ENCODE results near the gene TSPEAR. TPM values are rescaled to one million over a fixed set of nuclear protein-coding genes. Genes with fewer than 3 reads are reported as not detected.

Gene TSPEAR
- total and polyA plus RNA-seq, 2 donors (not counting 1 experiment from before 2014, with no cell fraction given) = not detected

DNA sequence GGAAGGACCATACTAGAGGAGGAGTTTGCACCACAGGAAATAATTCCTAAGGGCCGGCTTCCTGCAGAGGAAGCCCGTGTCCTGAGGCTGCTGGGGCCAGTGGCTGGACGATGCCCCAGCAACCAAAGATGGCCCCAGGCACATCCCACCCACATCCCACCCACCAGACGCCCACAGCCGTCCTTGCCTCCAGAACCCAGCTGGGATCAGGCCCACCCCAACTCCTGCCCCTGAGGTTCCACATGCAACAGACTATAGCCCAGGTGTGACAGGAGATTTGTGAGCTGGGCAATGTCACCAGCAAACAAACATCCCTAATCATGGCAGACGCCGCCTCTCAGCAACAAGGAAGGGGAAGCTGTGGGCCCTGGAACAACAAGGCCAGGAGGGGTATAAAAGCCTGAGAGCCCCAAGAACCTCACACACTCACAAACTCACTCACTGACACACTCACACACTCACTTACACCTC is 84.7 kb downstream of the TSPEAR start, which contains the start of gene KRTAP10-9:
Gene KRTAP10-9 (plus strand): TSS at position 421 of the 471 bp plus-strand sequence. CDS start 79 bp downstream, outside the sequence.
- no peaks in the 10 kb centered on the region for H3K9me3 ChIP-seq (ENCODE audit: control insufficient read depth, insufficient read depth, low read depth, low read length)
- no peaks in the 10 kb centered on the region for H3K36me3 ChIP-seq (ENCODE audit: control insufficient read depth, insufficient read depth, low read length)
- no peak within 1 kb of the TSS for H2AFZ ChIP-seq (ENCODE audit: low read length)
- H3K4me2 ChIP-seq (ENCODE audit: extremely low read depth, insufficient read depth, low read length) = no peak within 1 kb of the TSS
- H4K20me1 ChIP-seq (ENCODE audit: control insufficient read depth, extremely low read depth, insufficient read depth, low read length) = no peaks in the 10 kb centered on the region
- TF ChIP-seq, protein P1, sequence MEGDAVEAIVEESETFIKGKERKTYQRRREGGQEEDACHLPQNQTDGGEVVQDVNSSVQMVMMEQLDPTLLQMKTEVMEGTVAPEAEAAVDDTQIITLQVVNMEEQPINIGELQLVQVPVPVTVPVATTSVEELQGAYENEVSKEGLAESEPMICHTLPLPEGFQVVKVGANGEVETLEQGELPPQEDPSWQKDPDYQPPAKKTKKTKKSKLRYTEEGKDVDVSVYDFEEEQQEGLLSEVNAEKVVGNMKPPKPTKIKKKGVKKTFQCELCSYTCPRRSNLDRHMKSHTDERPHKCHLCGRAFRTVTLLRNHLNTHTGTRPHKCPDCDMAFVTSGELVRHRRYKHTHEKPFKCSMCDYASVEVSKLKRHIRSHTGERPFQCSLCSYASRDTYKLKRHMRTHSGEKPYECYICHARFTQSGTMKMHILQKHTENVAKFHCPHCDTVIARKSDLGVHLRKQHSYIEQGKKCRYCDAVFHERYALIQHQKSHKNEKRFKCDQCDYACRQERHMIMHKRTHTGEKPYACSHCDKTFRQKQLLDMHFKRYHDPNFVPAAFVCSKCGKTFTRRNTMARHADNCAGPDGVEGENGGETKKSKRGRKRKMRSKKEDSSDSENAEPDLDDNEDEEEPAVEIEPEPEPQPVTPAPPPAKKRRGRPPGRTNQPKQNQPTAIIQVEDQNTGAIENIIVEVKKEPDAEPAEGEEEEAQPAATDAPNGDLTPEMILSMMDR (conservative IDR thresholded peaks at IDR 0.05 in 1 of 2, IDR thresholded peaks at IDR 0.05 in 1 of 2; ENCODE audit: low read depth in 1 of 2, low read length in 2 of 2) = no peak
- TF ChIP-seq EZH2 (IDR thresholded peaks at IDR 0.05; ENCODE audit: low read length, missing control alignments) = no peak
- no peak within 1 kb of the TSS for H3K9ac ChIP-seq (ENCODE audit: insufficient read depth, low read length)
- H3K27me3 ChIP-seq (ENCODE audit: control insufficient read depth, insufficient read depth, low read length) = no peaks in the 10 kb centered on the region
- H3K4me1 ChIP-seq (ENCODE audit: control insufficient read depth, extremely low read depth, insufficient read depth, low read length) = no peaks in the 10 kb centered on the region
- no peak within 1 kb of the TSS for H3K4me3 ChIP-seq (replicated peaks in 1 of 4; ENCODE audit: control extremely low read depth in 1 of 4, insufficient read depth in 1 of 4, low read depth in 3 of 4, low read length in 4 of 4)
- no peak for DNase-seq (ENCODE audit: low read depth in 2 of 2)
- H3K27ac ChIP-seq (ENCODE audit: insufficient read depth, low read length) = no peak within 1 kb of the TSS
- no peaks in the 10 kb centered on the region for H3K79me2 ChIP-seq (ENCODE audit: control insufficient read depth, insufficient read depth, low read length)

DNA sequence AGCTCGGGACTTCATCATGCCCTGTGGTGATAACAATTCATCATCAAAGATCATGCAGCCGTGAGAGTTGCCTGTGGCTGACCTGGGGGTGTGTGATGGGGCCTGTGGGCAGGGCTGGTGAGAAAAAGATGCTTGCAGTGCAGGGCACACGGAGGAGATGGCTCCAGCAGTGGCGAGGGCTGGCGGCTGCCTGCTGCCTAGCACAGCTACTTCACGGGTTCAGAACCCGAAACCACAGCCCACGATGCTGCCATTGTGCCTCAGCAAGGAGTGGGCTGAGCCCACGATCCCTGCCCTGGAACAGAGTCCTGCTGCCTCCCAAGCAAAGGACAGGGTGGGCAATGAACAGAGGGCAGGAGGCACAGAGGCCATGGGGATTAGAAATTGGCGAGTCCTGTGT is 85.1 kb downstream of the TSPEAR start:
- DNase-seq (ENCODE audit: low read depth in 2 of 2) = no peak
- no peaks in the 10 kb centered on the region for H3K4me1 ChIP-seq (ENCODE audit: control insufficient read depth, extremely low read depth, insufficient read depth, low read length)
- no peak overlapping the region for H2AFZ ChIP-seq (ENCODE audit: low read length)
- H3K4me2 ChIP-seq (ENCODE audit: extremely low read depth, insufficient read depth, low read length) = no peak overlapping the region
- H4K20me1 ChIP-seq (ENCODE audit: control insufficient read depth, extremely low read depth, insufficient read depth, low read length) = no peaks in the 10 kb centered on the region
- TF ChIP-seq EZH2 (IDR thresholded peaks at IDR 0.05; ENCODE audit: low read length, missing control alignments) = no peak
- TF ChIP-seq, protein P1 (conservative IDR thresholded peaks at IDR 0.05 in 1 of 2, IDR thresholded peaks at IDR 0.05 in 1 of 2; ENCODE audit: low read depth in 1 of 2, low read length in 2 of 2) = no peak
- no peak overlapping the region for H3K27ac ChIP-seq (ENCODE audit: insufficient read depth, low read length)
- H3K9ac ChIP-seq (ENCODE audit: insufficient read depth, low read length) = no peak overlapping the region
- no peaks in the 10 kb centered on the region for H3K36me3 ChIP-seq (ENCODE audit: control insufficient read depth, insufficient read depth, low read length)
- H3K79me2 ChIP-seq (ENCODE audit: control insufficient read depth, insufficient read depth, low read length) = no peaks in the 10 kb centered on the region
- no peaks in the 10 kb centered on the region for H3K27me3 ChIP-seq (ENCODE audit: control insufficient read depth, insufficient read depth, low read length)
- no peaks in the 10 kb centered on the region for H3K9me3 ChIP-seq (ENCODE audit: control insufficient read depth, insufficient read depth, low read depth, low read length)
- H3K4me3 ChIP-seq (replicated peaks in 1 of 4; ENCODE audit: control extremely low read depth in 1 of 4, insufficient read depth in 1 of 4, low read depth in 3 of 4, low read length in 4 of 4) = no peak overlapping the region

DNA sequence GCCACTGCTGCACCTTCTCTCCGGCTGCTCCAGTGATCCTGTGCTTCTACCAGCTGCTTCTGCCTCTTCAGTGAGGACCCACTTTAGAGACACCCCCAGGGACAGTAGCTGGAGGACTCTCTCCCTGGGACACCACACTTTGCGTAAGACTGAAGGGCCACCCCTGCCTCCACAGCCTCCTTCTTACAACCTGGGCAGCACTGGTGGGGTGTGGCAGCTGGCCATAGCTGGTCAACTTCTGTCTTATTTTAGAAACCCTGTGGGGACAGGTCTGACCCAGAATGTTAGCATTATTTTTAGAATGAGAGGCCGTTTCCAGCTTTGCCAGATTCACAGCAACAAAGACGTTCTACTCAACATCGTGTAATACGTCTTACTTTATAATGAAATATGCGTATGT is 85.6 kb downstream of the TSPEAR start:
- no peaks in the 10 kb centered on the region for H3K79me2 ChIP-seq (ENCODE audit: control insufficient read depth, insufficient read depth, low read length)
- H3K4me2 ChIP-seq (ENCODE audit: extremely low read depth, insufficient read depth, low read length) = no peak overlapping the region
- TF ChIP-seq, protein P1 (conservative IDR thresholded peaks at IDR 0.05 in 1 of 2, IDR thresholded peaks at IDR 0.05 in 1 of 2; ENCODE audit: low read depth in 1 of 2, low read length in 2 of 2) = no peak
- TF ChIP-seq EZH2 (IDR thresholded peaks at IDR 0.05; ENCODE audit: low read length, missing control alignments) = no peak
- DNase-seq (ENCODE audit: low read depth in 2 of 2) = no peak
- H3K36me3 ChIP-seq (ENCODE audit: control insufficient read depth, insufficient read depth, low read length) = no peaks in the 10 kb centered on the region
- no peak overlapping the region for H3K27ac ChIP-seq (ENCODE audit: insufficient read depth, low read length)
- H3K27me3 ChIP-seq (ENCODE audit: control insufficient read depth, insufficient read depth, low read length) = no peaks in the 10 kb centered on the region
- no peaks in the 10 kb centered on the region for H3K4me1 ChIP-seq (ENCODE audit: control insufficient read depth, extremely low read depth, insufficient read depth, low read length)
- H2AFZ ChIP-seq (ENCODE audit: low read length) = no peak overlapping the region
- H3K9me3 ChIP-seq (ENCODE audit: control insufficient read depth, insufficient read depth, low read depth, low read length) = no peaks in the 10 kb centered on the region
- no peak overlapping the region for H3K9ac ChIP-seq (ENCODE audit: insufficient read depth, low read length)
- no peak overlapping the region for H3K4me3 ChIP-seq (replicated peaks in 1 of 4; ENCODE audit: control extremely low read depth in 1 of 4, insufficient read depth in 1 of 4, low read depth in 3 of 4, low read length in 4 of 4)
- no peaks in the 10 kb centered on the region for H4K20me1 ChIP-seq (ENCODE audit: control insufficient read depth, extremely low read depth, insufficient read depth, low read length)

All from fibroblast of lung (primary cell).